ENCODE measurements around the gene IBSP.

DNA sequence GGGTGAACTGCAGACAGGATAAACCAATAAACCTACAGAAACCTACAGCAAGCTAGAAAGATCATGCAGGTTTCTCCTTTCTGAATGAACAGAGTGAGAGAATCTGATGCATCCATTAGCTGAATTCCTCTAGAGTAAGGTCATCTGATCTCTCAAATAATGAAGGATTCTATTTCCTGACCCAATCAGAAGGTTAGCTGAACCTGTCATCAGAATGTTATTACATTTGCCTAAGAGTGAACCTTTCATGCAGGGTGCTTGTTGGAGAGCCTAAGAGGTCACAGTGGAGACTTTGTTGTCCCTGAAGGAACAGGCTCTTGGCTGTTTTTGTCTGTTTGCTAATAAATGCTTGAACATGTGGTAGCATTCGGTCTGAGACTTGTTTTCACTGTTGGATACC lies 57.5 kb downstream of the IBSP start:
- TF ChIP-seq, protein P1, sequence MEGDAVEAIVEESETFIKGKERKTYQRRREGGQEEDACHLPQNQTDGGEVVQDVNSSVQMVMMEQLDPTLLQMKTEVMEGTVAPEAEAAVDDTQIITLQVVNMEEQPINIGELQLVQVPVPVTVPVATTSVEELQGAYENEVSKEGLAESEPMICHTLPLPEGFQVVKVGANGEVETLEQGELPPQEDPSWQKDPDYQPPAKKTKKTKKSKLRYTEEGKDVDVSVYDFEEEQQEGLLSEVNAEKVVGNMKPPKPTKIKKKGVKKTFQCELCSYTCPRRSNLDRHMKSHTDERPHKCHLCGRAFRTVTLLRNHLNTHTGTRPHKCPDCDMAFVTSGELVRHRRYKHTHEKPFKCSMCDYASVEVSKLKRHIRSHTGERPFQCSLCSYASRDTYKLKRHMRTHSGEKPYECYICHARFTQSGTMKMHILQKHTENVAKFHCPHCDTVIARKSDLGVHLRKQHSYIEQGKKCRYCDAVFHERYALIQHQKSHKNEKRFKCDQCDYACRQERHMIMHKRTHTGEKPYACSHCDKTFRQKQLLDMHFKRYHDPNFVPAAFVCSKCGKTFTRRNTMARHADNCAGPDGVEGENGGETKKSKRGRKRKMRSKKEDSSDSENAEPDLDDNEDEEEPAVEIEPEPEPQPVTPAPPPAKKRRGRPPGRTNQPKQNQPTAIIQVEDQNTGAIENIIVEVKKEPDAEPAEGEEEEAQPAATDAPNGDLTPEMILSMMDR (IDR thresholded peaks at IDR 0.05), result no peak
- TF ChIP-seq POLR2A (IDR thresholded peaks at IDR 0.05; ENCODE audit: low read depth), result no peak
